ENCODE measurements around the gene IGSF3. TPM values are rescaled to one million over a fixed set of nuclear protein-coding genes. Genes with fewer than 3 reads are reported as not detected.

The IGSF3 gene
- total and polyA plus RNA-seq, 10 donors: 0.09 to 1.2 (median 0.56) TPM

DNA sequence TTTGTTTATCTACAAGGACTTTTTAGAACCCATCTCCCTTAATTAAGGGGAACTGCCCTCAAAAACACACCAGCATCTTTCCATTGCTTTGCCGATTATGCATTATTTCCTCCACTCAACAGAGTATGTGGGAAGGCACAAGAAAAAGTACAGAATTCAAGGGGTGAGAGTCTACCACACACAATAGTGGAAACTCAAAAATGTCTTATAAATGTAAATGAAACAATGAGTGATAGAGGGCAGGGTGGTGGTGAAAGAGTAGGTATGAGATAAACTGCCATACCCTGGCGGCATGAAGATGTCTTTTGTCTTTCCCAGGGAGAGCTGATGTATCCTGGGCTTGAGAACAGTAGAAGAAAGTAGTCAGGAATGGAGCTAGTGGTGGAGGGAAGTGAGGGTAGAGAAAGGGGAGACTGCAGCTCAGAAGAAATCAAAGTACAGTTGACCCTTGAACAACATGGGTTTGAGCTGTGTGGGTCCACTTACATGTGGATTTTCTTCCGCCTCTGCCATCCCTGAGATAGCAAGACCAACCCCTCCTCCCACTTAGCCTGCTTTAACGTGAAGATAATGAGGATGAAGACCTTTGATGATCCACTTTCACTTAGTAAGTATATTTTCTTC, 121.1 kb downstream of the IGSF3 start:
- DNase-seq: no peak
- Histone ChIP-seq H3K27ac (no peak overlapping the region), H3K9me3 (no peaks in the 10 kb centered on the region), H3K4me1 (peaks cover 0 to 49% (median 17%) of the 10 kb centered on the region in 6 donors), H3K36me3 (peaks cover 0 to 30% (median 16%) of the 10 kb centered on the region in 6 donors), H3K27me3 (replicated peaks in 1 of 7) (no peaks in the 10 kb centered on the region), H3K4me3 (no peak overlapping the region)
- 80 to 91% (median 85%) methylated on average over 4 of the region's 4 CpGs for WGBS, 5 donors
- intact Hi-C loops (cut with DNase I; ENCODE audit: low total_unique reads): no loop called here
- TF ChIP-seq POLR2A (IDR thresholded peaks at IDR 0.05) (no peak), POLR2AphosphoS5 (IDR thresholded peaks at IDR 0.05) (no peak)
- TF ChIP-seq, protein P1, sequence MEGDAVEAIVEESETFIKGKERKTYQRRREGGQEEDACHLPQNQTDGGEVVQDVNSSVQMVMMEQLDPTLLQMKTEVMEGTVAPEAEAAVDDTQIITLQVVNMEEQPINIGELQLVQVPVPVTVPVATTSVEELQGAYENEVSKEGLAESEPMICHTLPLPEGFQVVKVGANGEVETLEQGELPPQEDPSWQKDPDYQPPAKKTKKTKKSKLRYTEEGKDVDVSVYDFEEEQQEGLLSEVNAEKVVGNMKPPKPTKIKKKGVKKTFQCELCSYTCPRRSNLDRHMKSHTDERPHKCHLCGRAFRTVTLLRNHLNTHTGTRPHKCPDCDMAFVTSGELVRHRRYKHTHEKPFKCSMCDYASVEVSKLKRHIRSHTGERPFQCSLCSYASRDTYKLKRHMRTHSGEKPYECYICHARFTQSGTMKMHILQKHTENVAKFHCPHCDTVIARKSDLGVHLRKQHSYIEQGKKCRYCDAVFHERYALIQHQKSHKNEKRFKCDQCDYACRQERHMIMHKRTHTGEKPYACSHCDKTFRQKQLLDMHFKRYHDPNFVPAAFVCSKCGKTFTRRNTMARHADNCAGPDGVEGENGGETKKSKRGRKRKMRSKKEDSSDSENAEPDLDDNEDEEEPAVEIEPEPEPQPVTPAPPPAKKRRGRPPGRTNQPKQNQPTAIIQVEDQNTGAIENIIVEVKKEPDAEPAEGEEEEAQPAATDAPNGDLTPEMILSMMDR (IDR thresholded peaks at IDR 0.05 in 8 of 11, conservative IDR thresholded peaks at IDR 0.05 in 3 of 11): no peak

DNA sequence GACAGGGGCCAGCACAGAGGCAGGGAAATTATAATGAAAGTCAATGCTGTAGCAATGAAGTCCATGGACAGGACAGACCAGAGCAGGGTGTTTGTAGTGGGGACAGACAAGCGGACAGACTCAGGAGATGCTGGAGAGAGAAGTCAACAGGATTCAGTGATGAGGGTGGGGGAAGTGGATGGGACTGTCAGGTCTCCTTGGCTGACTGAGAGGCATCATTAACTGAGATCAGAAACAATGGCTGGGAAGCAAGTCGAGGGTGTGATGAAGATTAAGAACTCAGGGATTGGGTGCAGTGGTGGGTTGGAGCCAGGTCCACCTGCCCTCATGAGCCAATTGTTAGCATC, 122.2 kb downstream of the IGSF3 start:
- TF ChIP-seq POLR2AphosphoS5 (IDR thresholded peaks at IDR 0.05): no peak
- TF ChIP-seq POLR2A (IDR thresholded peaks at IDR 0.05): no peak
- intact Hi-C loops (cut with DNase I; ENCODE audit: low total_unique reads): no loop called here
- Histone ChIP-seq H3K27me3 (replicated peaks in 1 of 7) (no peaks in the 10 kb centered on the region), H3K27ac (peak overlapping the region in 4 of 8 donors; percentile 36 to 59 (median 47)), H3K4me1 (peaks cover 0 to 48% (median 18%) of the 10 kb centered on the region in 6 donors), H3K9me3 (no peaks in the 10 kb centered on the region), H3K36me3 (peaks cover 0 to 37% (median 16%) of the 10 kb centered on the region in 6 donors), H3K4me3 (no peak overlapping the region)
- DNase-seq: no peak
- whole genome bisulfite sequencing, 5 donors: 85 to 94% (median 89%) methylated on average over 2 of the region's 2 CpGs

- no peaks in the 10 kb centered on the region for H3K9me3 ChIP-seq
- no peak overlapping the region for H3K4me3 ChIP-seq
- TF ChIP-seq POLR2AphosphoS5 (IDR thresholded peaks at IDR 0.05) (no peak), POLR2A (IDR thresholded peaks at IDR 0.05) (no peak)
- TF ChIP-seq, protein P1 (IDR thresholded peaks at IDR 0.05 in 8 of 11, conservative IDR thresholded peaks at IDR 0.05 in 3 of 11): no peak
- H3K4me1 ChIP-seq: peaks cover 0 to 48% (median 24%) of the 10 kb centered on the region in 6 donors
- peaks cover 0 to 37% (median 16%) of the 10 kb centered on the region in 6 donors for H3K36me3 ChIP-seq
- intact Hi-C loops (cut with DNase I; ENCODE audit: low total_unique reads): no loop called here
- no peak for DNase-seq
- H3K27me3 ChIP-seq (replicated peaks in 1 of 7): no peaks in the 10 kb centered on the region
- peak overlapping the region in 4 of 8 donors; percentile 36 to 59 (median 47) for H3K27ac ChIP-seq
- 70 to 77% (median 71%) methylated on average over 8 of the region's 8 CpGs for whole genome bisulfite sequencing, 5 donors
Observed at GRCh38 chr1:116544588-116545358, 122.8 kb downstream of the IGSF3 start.

DNA sequence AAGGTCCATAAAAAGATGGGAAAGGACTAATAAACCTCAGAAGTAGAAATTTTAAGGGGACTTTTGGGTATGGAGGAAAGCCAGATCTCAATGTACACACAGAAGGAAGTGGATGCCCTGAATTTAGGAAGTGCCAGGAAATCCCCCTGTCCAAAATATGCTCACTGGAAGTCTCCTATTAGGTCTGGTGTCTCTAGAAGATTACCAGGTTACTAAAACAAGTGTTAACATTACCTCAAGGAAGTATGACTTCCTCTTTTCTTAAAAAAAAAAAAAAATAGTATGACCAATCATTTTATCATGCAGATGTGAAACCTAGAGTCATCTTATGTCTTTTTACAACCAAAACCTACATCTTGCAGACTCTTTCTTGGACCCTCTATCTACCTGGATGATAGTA, 127.4 kb downstream of the IGSF3 start:
- no peak for TF ChIP-seq POLR2A (IDR thresholded peaks at IDR 0.05)
- TF ChIP-seq POLR2AphosphoS5 (IDR thresholded peaks at IDR 0.05): no peak
- TF ChIP-seq, protein P1 (IDR thresholded peaks at IDR 0.05 in 8 of 11, conservative IDR thresholded peaks at IDR 0.05 in 3 of 11): no peak
- no peak for DNase-seq
- Histone ChIP-seq H3K4me1 (peaks cover 0 to 59% (median 40%) of the 10 kb centered on the region in 6 donors), H3K4me3 (no peak overlapping the region), H3K27ac (peak overlapping the region in 6 of 8 donors; percentile 17 to 67 (median 60)), H3K9me3 (no peaks in the 10 kb centered on the region), H3K27me3 (replicated peaks in 1 of 7) (no peaks in the 10 kb centered on the region), H3K36me3 (peaks cover 0 to 80% (median 29%) of the 10 kb centered on the region in 6 donors)
- intact Hi-C loops (cut with DNase I; ENCODE audit: low total_unique reads): no loop called here
